Loucy (cell line): ENCODE data around the gene IQGAP3.

Experiments
- CTCF ChIP-seq: fragments of 200-600 bp; sonication (generic); conservative IDR thresholded peaks from 2 replicates; pipeline ENCODE4 v1.5.1; 2014; ENCODE audit warnings: mild to moderate bottlenecking, antibody characterized with exemption, low read length
- EZH2phosphoT487 ChIP-seq: fragments of 200-600 bp; IDR thresholded peaks from 2 replicates; pipeline ENCODE4 v1.6.1; 2018; ENCODE audit warnings: antibody characterized with exemption, mild to moderate bottlenecking, moderate library complexity, borderline replicate concordance

GRCh38 chr1:156598731-156599432, 26.5 kb upstream of the IQGAP3 start:
- no peak for TF ChIP-seq EZH2phosphoT487
- TF ChIP-seq CTCF, result no peak
